Kidney (tissue), 14 donors: Measurements from ENCODE around the gene PIK3CB. TPM values are rescaled to one million over a fixed set of nuclear protein-coding genes. Genes with fewer than 3 reads are reported as not detected.

Experiments used
- DNase-seq, 5 donors: peaks; one replicate each; pipeline ENCODE4 v3.0.0-alpha.2; 2013 to 2020
- FAIRE-seq: peaks from 2 replicates; lab custom pipeline; 2012; peaks lifted over from hg19 to GRCh38; lab: Jason Lieb, UNC
- H3K27ac ChIP-seq, 2 donors: one replicate each; pipeline ENCODE4 v1.7.0; 2013; ENCODE audit warnings: low read depth in 2 of 2, low read length in 2 of 2, inconsistent platforms in 1 of 2
- H3K27me3 ChIP-seq: one replicate; pipeline ENCODE4 v1.7.1; 2013; ENCODE audit warnings: low read length, inconsistent platforms; ENCODE audit not compliant: control insufficient read depth, insufficient read depth
- H3K36me3 ChIP-seq, 3 donors: one replicate each; pipeline versions ENCODE4 v1.7.0 to v1.7.1; 2013; ENCODE audit warnings: low read length in 3 of 3, control low read depth in 1 of 3, inconsistent platforms in 1 of 3; ENCODE audit not compliant: insufficient read depth in 3 of 3, control insufficient read depth in 2 of 3
- H3K4me1 ChIP-seq, 3 donors: one replicate each; pipeline versions ENCODE4 v1.7.0 to v1.7.1; 2013; ENCODE audit warnings: low read length in 3 of 3, inconsistent platforms in 1 of 3, low read depth in 1 of 3; ENCODE audit not compliant: control insufficient read depth in 2 of 3, insufficient read depth in 2 of 3
- H3K4me3 ChIP-seq, 3 donors: one replicate each; pipeline versions ENCODE4 v1.7.0 to v1.8.1; 2013; ENCODE audit warnings: low read length in 3 of 3, control low read depth in 1 of 3, inconsistent platforms in 1 of 3
- H3K9ac ChIP-seq, 3 donors: one replicate each; pipeline versions ENCODE4 v1.7.0 to v1.7.1; 2013; ENCODE audit warnings: low read length in 3 of 3, control low read depth in 1 of 3, inconsistent platforms in 1 of 3
- H3K9me3 ChIP-seq, 3 donors: one replicate each; pipeline versions ENCODE4 v1.7.0 to v1.7.1; 2013; ENCODE audit warnings: low read length in 3 of 3, control low read depth in 1 of 3, inconsistent platforms in 1 of 3; ENCODE audit not compliant: control insufficient read depth in 2 of 3, insufficient read depth in 1 of 3
- CTCF ChIP-seq: IDR thresholded peaks from 3 replicates; pipeline ENCODE4 v1.5.1; 2012; ENCODE audit warnings: mild to moderate bottlenecking, moderate library complexity, borderline replicate concordance; ENCODE audit not compliant: insufficient read depth; ENCODE audit errors: extremely low read depth
- intact Hi-C: fragments of 100-400 bp; cut with DNase I; formaldehyde crosslinking; loops from one replicate; pipeline ENCODE4 v1.11.1; 2022
- polyA plus RNA-seq: library from polyadenylated mRNA; stranded (reverse); fragments of 350-450 nt; fragmentation: Illumina TruSeq; extraction: RNeasy Lipid Tissue Mini Kit (QIAGEN cat#74804); gene quantifications from one replicate; pipeline ENCODE4 v1.2.3, GENCODE V29; 2014; ENCODE audit warnings: low read depth, low replicate concordance; ENCODE audit not compliant: insufficient read depth
- total RNA-seq: library from RNA; stranded (reverse); fragmentation: NEBNext Ultra II Directional; extraction: Animal tissue kit (Norgen Biotek cat#: 25700); gene quantifications from one replicate; pipeline ENCODE4 v1.2.1, GENCODE V29; 2021
- donor health status: control.
- donor health status: control.
- donor health status: control.
- donor health status: control.
- donor health status: control.
- donor health status: DM: yes; HTN: yes; CAD: no.
- donor health status: Normal renal cell carcinoma (clear cell type).

The PIK3CB gene
- total and polyA plus RNA-seq, 2 donors from 2014 or later, result 20.1 to 48.0 TPM

GRCh38 chr3:138675393-138675792 is 159.3 kb downstream of the PIK3CB start:
- no peak overlapping the region for H3K9ac ChIP-seq
- H3K36me3 ChIP-seq, result no peaks in the 10 kb centered on the region
- FAIRE-seq (no peak), DNase-seq (peak in 2 of 5 donors; percentile 7 to 20)
- H3K4me1 ChIP-seq, result no peaks in the 10 kb centered on the region
- H3K27me3 ChIP-seq, result no peaks in the 10 kb centered on the region
- H3K27ac ChIP-seq, result no peak overlapping the region
- H3K4me3 ChIP-seq, result no peak overlapping the region
- intact Hi-C loops, result no loop called here
- peaks cover 0 to 4% (median 0%) of the 10 kb centered on the region in 3 donors for H3K9me3 ChIP-seq
- TF ChIP-seq CTCF, result no peak

DNA sequence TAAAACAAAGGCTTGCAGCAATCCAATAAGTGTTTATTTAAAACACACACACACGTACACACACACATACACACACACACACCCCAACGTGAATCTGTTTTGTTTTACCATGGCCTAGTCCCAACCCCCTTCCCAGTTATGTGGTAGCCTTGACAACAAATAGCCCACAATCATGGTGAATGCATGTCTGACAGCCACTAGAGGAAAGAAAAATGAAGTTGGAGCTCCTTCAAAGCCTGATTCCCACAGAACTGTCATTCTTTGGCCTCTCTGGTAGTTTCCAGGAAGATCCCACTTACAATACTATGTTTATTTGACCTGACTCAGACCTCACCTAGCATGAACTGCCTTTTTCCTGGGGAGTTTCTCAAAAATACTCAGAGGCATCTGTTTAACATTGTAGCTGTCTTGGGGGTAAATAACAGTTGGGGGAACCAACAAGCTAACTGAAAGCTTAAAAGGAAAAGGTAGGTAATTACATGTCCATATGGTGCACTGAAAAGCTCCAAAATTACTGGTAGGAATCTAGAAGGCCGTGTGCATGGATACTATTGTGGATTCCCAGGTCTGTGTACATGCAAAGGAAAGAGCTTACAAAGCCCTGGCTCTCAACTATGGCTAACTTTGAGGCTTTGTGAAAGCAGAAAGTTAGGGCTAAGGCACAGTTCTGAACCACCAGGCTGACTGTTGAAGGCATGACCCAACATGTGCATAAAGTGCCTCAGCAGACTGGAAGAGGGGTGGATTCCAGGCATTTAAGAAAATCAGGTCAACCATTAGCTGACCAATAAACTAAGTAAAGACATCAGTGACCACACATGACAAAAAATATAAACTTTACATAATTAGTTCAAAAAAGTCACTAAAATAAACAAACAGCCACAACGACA is 160.8 kb downstream of the PIK3CB start:
- TF ChIP-seq CTCF, result no peak
- Histone ChIP-seq H3K27me3 (no peaks in the 10 kb centered on the region), H3K36me3 (no peaks in the 10 kb centered on the region), H3K4me1 (no peaks in the 10 kb centered on the region), H3K4me3 (no peak overlapping the region), H3K27ac (no peak overlapping the region), H3K9ac (no peak overlapping the region), H3K9me3 (peaks cover 0 to 4% (median 0%) of the 10 kb centered on the region in 3 donors)
- FAIRE-seq (no peak), DNase-seq (peak in 2 of 5 donors; percentile 4 to 7)
- intact Hi-C loops, result no loop called here

- no peaks in the 10 kb centered on the region for H3K4me1 ChIP-seq
- H3K9me3 ChIP-seq, result peaks cover 0 to 3% (median 0%) of the 10 kb centered on the region in 3 donors
- no peaks in the 10 kb centered on the region for H3K36me3 ChIP-seq
- H3K27me3 ChIP-seq, result no peaks in the 10 kb centered on the region
- FAIRE-seq (no peak), DNase-seq (peak in 1 of 5 donors; percentile 6)
- no peak overlapping the region for H3K9ac ChIP-seq
- intact Hi-C loops, result no loop called here
- no peak overlapping the region for H3K27ac ChIP-seq
- no peak overlapping the region for H3K4me3 ChIP-seq
- no peak for TF ChIP-seq CTCF
Measured at GRCh38 chr3:138670407-138670806, 164.3 kb downstream of the PIK3CB start.
